GM12878 (cell line): Measurements from ENCODE around the gene SYN1.

ENCODE experiments used
- BCL11A ChIP-seq: IDR thresholded peaks from 2 replicates; pipeline ENCODE4 v1.6.1; 2011; ENCODE audit warnings: low read depth, low read length
- CTCF ChIP-seq, 3 experiments: IDR thresholded peaks in 2 of 3; conservative IDR thresholded peaks in 1 of 3; 2 replicates each; pipeline ENCODE4 v1.5.1; 2011; ENCODE audit warnings: low read depth in 3 of 3, low read length in 3 of 3, mild to moderate bottlenecking in 3 of 3, control low read depth in 2 of 3, moderate library complexity in 2 of 3, inconsistent platforms in 1 of 3, mixed read lengths in 1 of 3; ENCODE audit not compliant: control insufficient read depth in 2 of 3, insufficient read depth in 1 of 3; ENCODE audit errors: extremely low read depth in 1 of 3

- TF ChIP-seq CTCF (IDR thresholded peaks at IDR 0.05 in 2 of 3, conservative IDR thresholded peaks at IDR 0.05 in 1 of 3; ENCODE audit: control insufficient read depth in 2 of 3, extremely low read depth in 1 of 3, insufficient read depth in 1 of 3, low read depth in 3 of 3, low read length in 3 of 3) (no peak), BCL11A (no peak)
These were observed 95.9 kb downstream of the SYN1 start for GRCh38 chrX:47523713-47524166.
